Epidermal melanocyte (primary cell): Measurements from ENCODE around the gene S100A14.
"Not testable (repeated sequence)": the region's sequence is repeated elsewhere in the genome, so short reads cannot be mapped to it uniquely, and the experiment has no call there.

ENCODE experiments used
- DNase-seq: peaks from one replicate; pipeline ENCODE4 v3.0.0; 2011; ENCODE audit warnings: low spot score; ENCODE audit not compliant: insufficient read length

S100A14 gene

DNA sequence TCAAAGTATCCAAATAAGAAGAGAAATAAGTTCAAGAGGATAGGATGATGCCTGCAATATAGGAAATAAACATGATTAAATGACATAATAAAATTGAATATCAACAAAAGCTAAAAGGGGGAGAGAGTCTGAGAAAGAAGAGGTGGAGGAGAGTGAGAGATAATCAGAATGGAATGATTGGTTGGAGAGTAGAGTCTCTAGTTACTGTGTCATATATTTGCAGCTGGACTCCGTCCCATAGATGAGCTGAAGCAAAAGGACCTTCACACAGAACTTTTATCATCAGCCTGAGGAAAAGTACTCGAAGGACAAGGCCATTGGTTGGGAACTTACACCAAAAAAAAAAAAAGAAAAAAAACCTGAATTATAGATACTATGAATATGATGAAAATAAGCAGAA, 27.6 kb downstream of the S100A14 start:
- DNase-seq: no peak

DNA sequence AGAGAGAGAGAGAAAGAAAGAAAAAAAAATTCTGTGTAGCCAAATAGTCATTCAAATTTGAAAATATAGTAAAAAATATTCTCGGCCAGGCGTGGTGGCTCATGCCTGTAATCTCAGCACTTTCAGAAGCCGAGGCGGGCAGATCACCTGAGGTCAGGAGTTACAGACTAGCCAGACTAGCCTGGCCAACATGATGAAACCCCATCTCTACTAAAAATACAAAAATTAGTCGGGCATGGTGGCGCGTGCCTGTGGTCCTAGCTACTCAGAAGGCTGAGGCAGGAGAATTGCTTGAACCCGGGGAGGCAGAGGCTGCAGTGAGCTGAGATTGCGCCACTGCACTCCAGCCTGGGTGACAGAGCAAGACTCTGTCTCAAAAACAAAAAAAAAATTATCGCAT, 28.1 kb downstream of the S100A14 start:
- not testable (repeated sequence) for DNase-seq

DNA sequence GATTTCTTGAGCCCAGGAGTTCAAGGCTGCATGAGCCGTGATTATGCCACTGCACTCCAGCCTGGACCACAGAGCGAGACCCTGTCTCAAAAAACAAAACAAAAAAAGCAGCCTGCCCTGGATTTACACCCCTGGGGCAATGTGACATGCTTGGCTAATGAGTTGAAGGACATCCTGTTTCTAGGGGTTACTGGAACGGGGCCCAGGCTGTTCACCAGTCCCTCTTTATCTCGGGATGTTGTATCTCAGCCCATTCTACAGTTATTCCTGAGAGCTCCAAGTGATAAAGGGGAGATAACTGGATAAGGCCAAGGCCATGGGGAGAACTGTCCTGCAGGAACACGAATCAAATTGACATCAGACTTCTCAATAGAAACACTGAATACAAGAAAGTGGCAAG, 28.8 kb downstream of the S100A14 start:
- no peak for DNase-seq

DNA sequence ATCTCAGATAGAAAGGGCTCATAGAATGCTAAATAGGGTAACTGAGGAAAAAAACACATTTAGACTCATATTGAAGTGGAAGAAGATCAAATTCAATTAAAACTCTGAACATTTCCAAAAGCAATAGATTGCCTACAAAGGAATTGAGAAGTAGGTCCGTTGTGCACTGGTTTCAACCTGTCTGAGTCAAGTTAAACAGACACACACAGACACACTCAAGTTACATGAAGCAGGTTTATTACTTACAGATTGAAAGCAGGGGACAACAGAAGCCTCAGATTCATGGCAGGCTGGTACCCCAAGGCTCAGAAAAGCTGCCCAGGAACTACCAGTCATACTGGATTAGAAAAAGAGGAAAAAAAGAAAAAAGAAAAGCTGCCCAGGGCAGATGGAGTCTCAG, 29.8 kb downstream of the S100A14 start:
- DNase-seq: no peak

DNA sequence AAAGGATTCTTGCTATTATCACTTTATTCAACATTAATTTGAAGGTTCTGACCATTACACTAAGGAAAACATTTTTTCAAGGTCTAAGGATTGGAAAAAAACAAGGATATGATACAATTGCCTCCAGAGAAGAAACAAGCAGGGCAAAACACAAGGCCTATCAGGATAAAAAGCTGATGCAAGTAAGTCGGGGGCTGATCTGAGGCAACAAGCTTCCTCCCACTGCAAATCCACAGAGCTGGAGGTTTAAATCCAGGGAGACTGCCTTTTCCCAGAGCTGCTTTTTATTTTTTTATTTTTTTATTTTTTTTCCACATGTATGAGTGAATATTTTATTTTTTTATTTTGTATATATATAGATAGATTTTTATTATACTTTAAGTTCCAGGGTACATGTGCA, 31.1 kb downstream of the S100A14 start:
- no peak for DNase-seq

DNA sequence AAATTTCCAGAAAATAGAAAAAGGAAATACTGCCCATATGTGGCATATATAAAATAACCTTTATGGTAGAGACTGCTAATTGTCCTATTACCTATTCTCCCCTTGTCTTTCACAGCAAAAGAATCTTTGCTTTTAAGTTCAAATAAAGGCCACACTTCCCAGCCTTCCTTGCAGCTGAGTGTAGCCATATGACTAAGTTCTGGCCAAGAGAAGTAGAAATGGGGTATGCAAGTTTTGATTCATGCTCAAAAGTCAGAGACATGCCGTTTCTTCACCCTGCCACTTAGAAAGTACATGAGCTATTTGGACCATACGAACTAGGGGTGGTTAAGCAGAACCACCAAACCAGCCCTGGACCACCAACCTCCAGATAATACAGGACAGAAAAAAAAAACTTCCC, 32.1 kb downstream of the S100A14 start:
- no peak for DNase-seq

DNA sequence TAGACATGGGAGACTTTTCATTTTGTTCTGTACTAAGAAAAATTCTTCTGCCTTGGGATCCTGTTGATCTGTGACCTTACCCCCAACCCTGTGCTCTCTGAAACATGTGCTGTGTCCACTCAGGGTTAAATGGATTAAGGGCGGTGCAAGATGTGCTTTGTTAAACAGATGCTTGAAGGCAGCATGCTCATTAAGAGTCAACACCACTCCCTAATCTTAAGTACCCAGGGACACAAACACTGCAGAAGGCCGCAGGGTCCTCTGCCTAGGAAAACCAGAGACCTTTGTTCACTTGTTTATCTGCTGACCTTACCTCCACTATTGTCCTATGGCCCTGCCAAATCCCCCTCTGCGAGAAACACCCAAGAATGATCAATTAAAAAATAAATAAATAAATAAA, 32.6 kb downstream of the S100A14 start:
- not testable (repeated sequence) for DNase-seq

DNA sequence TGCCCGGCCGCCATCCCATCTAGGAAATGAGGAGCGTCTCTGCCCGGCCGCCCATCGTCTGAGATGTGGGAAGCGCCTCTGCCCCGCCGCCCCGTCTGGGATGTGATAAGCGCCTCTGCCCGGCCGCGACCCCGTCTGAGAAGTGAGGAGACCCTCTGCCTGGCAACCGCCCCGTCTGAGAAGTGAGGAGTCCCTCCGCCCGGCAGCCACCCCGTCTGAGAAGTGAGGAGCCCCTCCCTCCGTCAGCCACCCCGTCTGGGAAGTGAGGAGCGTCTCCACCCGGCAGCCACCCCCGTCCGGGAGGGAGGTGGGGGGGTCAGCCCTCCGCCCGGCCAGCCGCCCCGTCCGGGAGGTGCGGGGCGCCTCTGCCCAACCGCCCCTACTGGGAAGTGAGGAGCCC, 33.3 kb downstream of the S100A14 start:
- DNase-seq: not testable (repeated sequence)

DNA sequence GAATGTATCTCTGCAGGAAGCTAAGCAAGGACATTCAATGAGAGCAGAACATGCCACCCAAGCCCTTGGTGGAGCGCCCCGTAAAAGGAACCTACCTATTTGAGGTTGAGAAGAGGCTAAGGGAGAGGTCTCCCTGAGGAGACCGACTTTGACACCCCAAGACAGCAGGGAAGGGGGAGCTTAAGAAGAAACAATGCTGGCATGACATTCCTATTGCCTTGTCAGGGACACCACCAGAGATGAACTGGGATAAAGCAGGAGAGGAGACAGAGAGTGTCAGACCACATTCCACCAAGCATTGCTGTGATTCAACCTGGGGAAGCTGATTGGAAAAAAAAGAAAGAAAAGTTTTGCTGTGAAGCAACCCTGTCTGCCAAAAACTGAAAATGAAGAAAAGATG, 37.2 kb downstream of the S100A14 start:
- DNase-seq: no peak

DNA sequence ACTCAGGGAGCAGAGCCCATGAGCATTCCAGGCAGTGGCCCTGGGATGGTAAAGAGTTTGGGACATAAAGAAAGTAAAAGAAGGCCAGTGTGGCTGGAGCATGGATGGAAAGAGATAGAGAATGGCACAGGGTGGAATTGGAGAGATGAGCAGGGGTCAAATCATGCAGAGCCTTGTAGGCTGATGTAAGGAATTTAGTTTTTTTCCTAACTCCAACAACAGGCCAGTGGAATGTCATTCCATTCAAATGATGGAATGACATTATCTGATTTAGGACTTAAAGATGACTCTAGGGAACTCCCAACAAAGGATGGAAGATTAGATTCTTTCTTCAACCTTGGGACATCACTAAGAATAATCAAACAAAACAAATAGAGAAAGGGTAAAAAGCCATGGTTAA, 37.6 kb downstream of the S100A14 start:
- DNase-seq: no peak

DNA sequence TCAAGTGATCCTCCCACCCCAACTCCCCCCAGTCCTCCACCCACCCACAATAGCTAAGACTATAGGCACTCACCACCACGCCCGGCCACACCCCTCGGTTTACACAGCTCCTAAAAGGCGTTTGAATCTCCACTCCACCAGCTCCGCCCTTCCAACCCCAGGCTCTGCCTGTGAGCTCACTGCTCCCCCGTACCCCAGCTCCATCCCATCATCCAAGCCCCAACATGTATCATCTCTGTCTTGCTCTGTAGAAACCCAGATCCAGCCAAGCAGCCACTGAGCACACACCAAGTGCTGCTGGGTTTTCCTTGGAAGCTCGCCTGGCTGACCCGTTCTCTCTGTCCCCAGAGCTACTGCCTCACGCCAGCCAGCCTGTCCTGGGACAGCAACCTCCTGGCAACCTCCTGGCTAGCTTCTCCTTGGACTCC, 38.5 kb downstream of the S100A14 start:
- DNase-seq: no peak

DNA sequence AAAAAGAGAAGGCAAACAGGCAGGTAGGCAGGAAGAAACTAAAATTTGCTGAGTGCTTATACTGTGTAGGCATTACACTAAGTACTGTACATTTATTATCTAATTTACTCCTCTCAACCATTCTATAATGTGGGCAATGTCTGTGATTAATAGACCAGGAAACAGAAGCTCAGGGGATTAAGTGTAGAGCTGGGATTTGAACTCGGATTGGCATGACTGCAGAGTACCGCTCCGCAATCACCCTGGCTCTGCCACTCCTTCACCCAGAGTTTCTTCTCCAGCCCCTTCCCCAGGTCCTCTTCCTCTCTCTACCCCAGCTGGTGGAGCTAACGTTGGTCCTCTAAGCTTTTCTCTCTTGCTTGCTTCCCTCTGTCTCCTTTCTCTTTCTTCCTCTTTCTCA, 39.0 kb downstream of the S100A14 start:
- DNase-seq: no peak

DNA sequence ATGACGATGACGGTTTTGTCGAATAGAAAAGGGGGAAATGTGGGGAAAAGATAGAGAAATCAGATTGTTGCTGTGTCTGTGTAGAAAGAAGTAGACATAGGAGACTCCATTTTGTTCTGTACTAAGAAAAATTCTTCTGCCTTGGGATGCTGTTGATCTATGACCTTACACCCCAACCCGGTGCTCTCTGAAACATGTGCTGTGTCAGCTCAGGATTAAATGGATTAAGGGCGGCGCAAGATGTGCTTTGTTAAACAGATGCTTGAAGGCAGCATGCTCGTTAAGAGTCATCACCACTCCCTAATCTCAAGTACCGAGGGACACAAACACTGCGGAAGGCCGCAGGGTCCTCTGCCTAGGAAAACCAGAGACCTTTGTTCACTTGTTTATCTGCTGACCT, 40.6 kb downstream of the S100A14 start:
- DNase-seq: not testable (repeated sequence)

DNA sequence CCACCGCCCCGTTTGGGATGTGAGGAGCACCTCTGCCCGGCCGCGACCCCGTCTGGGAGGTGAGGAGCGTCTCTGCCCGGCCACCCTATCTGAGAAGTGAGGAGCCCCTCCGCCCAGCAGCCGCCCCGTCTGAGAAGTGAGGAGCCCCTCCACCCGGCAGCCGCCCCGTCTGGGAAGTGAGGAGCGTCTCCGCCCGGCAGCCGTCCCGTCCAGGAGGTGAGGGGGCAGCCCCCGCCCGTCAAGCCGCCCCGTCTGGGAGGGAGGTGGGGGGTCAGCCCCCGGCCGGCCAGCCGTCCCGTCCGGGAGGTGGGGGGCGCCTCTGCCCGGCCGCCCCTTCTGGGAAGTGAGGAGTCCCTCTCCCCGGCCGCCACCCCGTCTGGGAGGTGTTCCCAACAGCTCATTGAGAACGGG, 41.0 kb downstream of the S100A14 start:
- not testable (repeated sequence) for DNase-seq

DNA sequence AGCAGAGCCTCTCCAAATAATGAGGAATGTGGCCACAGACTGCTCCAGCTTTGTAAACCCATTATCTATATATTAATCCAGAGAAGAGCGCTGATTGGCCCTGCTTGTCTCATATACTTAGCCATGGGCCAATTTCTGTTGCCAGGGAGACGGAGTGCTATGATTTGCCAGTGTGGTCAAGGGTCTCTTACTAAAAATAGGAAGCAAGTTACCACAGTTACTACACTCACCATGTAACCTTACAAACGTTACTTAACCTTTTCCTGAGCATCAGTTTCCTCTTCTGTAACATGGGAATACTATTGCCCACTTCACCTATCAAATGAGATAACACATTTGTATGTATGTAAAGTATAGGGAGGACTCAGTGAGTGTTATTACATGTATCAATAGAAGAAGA, 42.8 kb downstream of the S100A14 start:
- DNase-seq: no peak

DNA sequence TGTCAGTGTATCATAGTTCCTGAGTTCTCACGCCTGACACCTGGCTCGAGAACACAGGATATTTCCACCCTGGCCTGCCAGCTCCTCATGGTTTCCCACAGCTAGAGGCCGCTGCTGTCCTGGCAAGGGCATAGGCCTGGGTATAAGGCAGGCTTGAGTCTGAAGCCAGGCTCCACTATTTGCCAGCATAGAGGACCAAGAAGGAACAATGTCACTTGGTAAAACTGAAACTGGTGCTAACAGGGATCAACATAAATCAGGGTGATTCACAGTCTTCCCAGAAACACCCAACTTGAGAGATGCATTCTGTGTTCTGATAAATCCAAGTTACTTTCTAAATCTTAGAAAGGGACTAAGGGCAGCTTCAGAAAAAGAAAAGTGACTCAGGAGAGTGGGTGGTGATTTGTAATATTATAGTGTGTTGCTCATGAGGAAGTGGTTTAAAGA, 43.5 kb downstream of the S100A14 start:
- DNase-seq: peak; percentile 92

DNA sequence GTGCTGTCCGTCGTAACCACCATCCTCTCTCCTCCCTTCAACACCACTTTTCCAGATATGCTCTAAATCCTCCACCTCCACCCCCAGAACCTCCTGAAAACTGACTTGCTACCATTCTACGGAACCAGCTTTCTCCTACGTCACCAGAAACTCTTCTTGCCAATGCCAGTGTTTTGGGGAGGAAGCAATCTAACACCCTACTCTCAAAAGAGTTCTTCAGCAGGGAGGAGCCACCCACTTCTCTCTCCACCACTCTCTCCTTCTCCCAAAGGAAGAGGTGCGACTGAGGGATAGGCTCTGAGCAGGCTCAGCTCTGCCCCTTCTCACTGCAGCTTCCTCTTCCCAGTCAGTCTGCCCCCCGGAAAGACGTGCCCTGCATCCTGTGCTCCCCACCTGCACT, 44.4 kb downstream of the S100A14 start:
- no peak for DNase-seq

DNA sequence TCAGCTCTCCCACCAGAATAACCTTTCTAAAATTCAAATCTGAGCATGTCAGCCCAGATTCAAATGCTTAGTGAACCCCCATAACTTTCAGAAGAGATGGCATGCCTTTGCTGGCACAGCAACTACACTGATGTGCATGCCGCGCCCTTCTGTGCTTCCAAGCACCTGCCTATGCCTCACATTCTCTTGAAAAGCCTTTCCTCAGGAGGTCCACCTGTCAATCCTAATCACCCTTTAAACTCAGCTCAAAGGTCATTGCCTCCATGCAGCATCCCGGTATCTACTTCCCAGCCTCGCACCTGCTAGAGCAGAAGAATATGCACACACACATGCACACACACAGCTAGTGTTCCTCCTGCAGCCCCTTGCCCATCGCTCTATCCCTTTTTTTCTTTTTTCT, 45.3 kb downstream of the S100A14 start:
- no peak for DNase-seq

DNA sequence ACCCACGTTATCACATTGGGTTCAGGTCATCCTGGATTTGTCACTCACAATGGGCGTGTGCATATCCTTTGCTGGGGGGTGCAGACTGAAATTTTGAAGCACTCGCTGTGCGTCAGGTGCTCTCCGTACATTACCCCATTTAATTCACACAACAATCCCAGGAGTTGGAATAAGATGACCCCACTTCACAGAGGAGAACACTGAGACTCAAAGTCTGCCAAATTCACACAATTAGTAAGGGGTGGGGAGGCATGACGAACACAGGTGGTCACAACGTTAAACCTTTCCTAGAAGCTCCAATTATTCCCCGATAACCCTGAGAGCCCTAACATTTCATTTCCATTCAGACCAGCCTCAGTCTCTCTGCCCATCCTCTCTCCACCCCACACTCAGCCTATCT, 46.7 kb downstream of the S100A14 start:
- no peak for DNase-seq

DNA sequence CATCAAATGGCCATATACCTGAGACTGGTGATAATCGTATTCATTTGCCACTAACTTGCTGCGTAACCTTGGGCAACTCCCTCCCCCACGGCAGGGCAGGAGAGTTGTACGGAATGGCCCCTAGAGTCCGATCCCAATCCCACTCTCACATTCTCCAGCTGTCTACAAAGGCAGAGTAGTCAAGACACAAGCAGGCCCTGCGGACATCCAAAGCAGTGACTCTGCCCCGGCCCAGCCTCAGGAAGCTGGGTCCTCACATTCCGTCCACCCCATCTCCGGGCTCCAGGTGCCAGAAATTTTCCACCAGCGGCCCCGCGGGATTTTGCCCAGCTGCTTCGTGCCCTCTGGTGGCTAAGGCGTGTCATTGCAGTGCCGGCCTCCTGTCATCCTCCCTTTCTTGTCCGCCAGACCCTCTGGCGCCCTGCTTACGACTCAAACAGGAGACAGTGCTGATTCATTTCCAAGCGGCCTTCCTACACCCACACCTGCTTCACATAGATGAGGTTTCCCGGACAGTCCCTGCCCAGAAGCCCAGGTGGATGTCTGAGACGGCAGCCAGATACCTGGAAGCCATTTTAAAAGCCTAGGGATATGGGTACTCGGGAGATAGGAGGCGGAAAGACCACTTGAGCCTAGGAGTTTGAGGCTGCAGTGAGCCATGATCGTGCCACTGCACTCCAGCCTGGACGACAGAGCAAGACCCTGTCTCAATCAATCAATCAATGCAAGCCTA, 47.6 kb downstream of the S100A14 start:
- peak; percentile 71 for DNase-seq

DNA sequence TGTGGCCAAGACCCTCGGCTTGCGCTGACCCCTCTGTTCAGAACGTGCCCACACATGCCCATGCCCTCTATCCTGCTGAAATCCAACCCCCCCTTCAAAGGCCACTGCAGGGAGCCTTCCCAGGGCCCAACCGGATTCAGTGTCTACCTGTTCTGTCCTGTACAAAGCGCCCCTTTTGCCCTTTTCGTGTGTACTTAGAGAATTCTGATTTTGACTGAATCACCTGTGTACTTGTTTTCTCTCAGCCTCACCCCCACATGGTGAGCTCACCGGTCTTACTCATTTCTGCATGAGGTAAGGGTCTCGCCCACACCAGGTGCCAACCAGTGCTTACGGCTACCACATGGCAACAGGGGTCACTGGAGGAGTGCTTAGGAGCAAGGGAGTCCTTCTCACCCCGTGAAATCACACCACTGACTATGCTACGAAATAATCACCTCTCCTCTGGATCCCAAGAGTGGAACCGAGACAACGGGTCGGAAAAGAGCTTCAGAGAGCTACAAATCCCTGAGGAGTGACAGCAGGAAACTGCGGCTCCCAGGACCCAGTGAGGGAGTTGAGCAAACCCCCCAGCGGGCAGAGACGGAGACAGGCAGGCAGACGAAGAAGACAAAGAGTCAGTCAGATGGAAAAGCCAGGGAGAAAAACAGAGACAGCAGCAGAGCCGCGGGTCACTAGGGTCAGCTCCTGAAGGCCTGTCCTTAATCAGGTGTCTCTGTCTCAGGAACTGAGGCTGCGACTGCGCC, 48.3 kb downstream of the S100A14 start:
- no peak for DNase-seq

DNA sequence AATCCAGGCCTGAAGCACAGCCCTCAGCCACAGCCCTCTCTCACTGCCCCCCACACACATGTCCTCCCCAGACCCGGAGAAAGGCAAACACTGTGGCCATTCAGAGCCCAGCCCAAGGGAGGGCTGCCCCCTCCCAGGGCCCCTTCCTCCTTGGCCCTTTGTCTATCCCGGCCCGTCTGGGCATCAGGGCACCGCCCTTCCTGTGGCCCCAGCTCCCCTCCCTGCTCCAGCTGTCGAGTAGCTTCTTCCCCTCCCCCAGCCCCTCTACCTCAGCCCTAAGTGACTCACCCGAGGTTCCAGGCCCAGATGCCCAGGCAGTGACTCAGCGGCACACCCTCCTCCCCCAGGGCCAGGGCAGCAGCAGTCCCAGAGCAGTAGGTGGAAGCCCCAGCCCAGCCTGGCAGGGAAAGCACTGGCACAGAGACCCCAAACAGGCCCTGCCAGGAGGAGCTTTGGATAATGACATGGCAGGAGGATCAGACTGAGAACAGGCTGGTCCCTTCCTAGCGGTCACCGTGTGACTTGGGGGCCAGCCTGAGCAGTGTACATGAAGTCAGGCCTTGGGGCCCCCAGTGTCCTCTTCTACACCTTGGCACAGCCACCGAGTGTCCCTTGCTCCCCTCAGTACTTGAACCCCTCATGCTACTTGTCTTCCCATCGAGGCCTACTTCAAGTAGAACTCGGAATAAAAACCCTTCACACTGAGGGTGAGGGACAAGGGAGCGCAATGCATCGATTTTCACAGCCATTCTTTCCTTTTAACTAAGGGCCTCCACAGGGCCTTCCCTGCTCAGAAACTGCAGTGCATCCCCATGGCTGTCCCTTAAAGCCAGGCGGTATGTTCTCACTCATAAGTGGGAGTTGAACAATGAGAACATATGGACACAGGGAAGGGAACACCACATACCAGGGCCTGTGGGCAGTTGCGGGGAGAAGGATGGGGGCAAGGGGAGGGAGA, 49.4 kb downstream of the S100A14 start:
- DNase-seq: peak; percentile 81
